Hepatocyte (in vitro differentiated cells): ENCODE results near the gene ATP5MG. TPM values are rescaled to one million over a fixed set of nuclear protein-coding genes. Genes with fewer than 3 reads are reported as not detected.

ENCODE experiments used
- DNase-seq: peaks from one replicate; pipeline ENCODE4 v3.0.0-alpha.2; 2016; ENCODE audit warnings: low spot score
- H2AFZ ChIP-seq: fragments of 200-600 bp; sonication (generic); 2 replicates; pipeline ENCODE4 v1.6.0; 2016; ENCODE audit warnings: antibody characterized with exemption, mild to moderate bottlenecking
- H3K27ac ChIP-seq: fragments of 200-600 bp; sonication (generic); 2 replicates; pipeline ENCODE4 v1.5.1; 2016; ENCODE audit warnings: mild to moderate bottlenecking
- H3K27me3 ChIP-seq: fragments of 200-600 bp; sonication (generic); 2 replicates; pipeline ENCODE4 v1.6.1; 2016
- H3K36me3 ChIP-seq: fragments of 200-600 bp; sonication (generic); replicated peaks from 2 replicates; pipeline ENCODE4 v1.5.1; 2016; ENCODE audit warnings: low read depth; ENCODE audit not compliant: insufficient read depth
- H3K4me1 ChIP-seq: fragments of 200-600 bp; sonication (generic); 2 replicates; pipeline ENCODE4 v1.5.1; 2016; ENCODE audit warnings: mild to moderate bottlenecking, moderate library complexity; ENCODE audit not compliant: insufficient read depth
- H3K4me2 ChIP-seq: fragments of 200-600 bp; sonication (generic); 2 replicates; pipeline ENCODE4 v1.6.0; 2016
- H3K4me3 ChIP-seq: fragments of 200-600 bp; sonication (generic); 2 replicates; pipeline ENCODE4 v1.5.1; 2016; ENCODE audit warnings: mild to moderate bottlenecking
- H3K79me2 ChIP-seq: fragments of 200-600 bp; sonication (generic); 2 replicates; pipeline ENCODE4 v1.6.0; 2017; ENCODE audit warnings: mild to moderate bottlenecking
- H3K9me2 ChIP-seq: fragments of 200-600 bp; sonication (generic); replicated peaks from 2 replicates; pipeline ENCODE4 v1.6.0; 2017; ENCODE audit warnings: mild to moderate bottlenecking; ENCODE audit not compliant: insufficient read depth
- H3K9me3 ChIP-seq: fragments of 200-600 bp; sonication (generic); 2 replicates; pipeline ENCODE4 v1.5.1; 2016; ENCODE audit warnings: low read depth, mild to moderate bottlenecking
- H4K20me1 ChIP-seq: fragments of 200-600 bp; sonication (generic); 2 replicates; pipeline ENCODE4 v1.6.0; 2016; ENCODE audit warnings: mild to moderate bottlenecking; ENCODE audit not compliant: insufficient read depth, poor library complexity, severe bottlenecking
- EZH2 ChIP-seq: fragments of 200-600 bp; sonication (generic); IDR thresholded peaks from 2 replicates; pipeline ENCODE4 v1.6.1; 2016; ENCODE audit warnings: antibody characterized with exemption, mild to moderate bottlenecking, borderline replicate concordance
- EZH2phosphoT487 ChIP-seq: fragments of 200-600 bp; sonication (generic); IDR thresholded peaks from one replicate; pipeline ENCODE4 v1.6.1; 2018; ENCODE audit warnings: antibody characterized with exemption, mild to moderate bottlenecking, low read depth, moderate library complexity; ENCODE audit not compliant: unreplicated experiment, severe bottlenecking
- WGBS: methylation state at CpG from one replicate; pipeline ENCODE4 v1.1.6; 2016; ENCODE audit warnings: low lambda C conversion rate; ENCODE audit errors: missing lambda C conversion rate; 5-methylcytosine and 5-hydroxymethylcytosine counted together
- polyA plus RNA-seq: library from polyadenylated mRNA; unstranded; fragments of >200 nt; fragmentation: Nextera tagmentation; extraction: Ambion mirVana; gene quantifications from 2 replicates; pipeline ENCODE4 v1.2.1, GENCODE V29; 2016
- total RNA-seq: library from RNA; depleted of rRNA; stranded (reverse); fragments of >200 nt; gene quantifications from 2 replicates; pipeline ENCODE4 v1.2.3, GENCODE V29; 2014
- TF ChIP-seq, protein P1 (sequence below): fragments of 200-600 bp; sonication (generic); IDR thresholded peaks from 2 replicates; pipeline ENCODE4 v1.5.1; 2016; ENCODE audit warnings: antibody characterized with exemption, mild to moderate bottlenecking; ENCODE audit not compliant: poor library complexity

ATP5MG gene
- total and polyA plus RNA-seq, 2 experiments from 2014 or later, result 64.7 to 471 TPM

DNA sequence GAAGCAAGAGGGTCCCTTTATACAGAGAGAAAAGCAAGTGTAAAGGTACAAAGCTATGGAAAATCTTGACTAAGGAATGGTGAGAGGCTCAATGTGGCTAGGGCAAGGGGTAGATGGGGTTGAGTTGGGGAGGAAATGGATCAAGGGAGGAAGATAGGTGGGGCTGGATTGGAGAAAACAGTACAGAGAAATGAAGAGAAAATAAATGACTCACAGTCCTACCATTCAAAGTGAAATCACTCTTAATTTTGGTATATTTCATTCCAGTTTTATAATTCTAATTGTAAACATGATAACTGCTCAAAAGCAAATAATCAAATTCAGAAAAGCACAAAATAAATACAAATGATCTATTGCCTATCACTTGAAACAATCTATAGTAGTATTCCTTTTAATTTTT is 25.4 kb upstream of the ATP5MG start:
- H3K9me2 ChIP-seq, result no peaks in the 10 kb centered on the region
- no peaks in the 10 kb centered on the region for H3K27me3 ChIP-seq
- no peak for DNase-seq
- TF ChIP-seq EZH2 (no peak), EZH2phosphoT487 (no peak)
- TF ChIP-seq, protein P1, sequence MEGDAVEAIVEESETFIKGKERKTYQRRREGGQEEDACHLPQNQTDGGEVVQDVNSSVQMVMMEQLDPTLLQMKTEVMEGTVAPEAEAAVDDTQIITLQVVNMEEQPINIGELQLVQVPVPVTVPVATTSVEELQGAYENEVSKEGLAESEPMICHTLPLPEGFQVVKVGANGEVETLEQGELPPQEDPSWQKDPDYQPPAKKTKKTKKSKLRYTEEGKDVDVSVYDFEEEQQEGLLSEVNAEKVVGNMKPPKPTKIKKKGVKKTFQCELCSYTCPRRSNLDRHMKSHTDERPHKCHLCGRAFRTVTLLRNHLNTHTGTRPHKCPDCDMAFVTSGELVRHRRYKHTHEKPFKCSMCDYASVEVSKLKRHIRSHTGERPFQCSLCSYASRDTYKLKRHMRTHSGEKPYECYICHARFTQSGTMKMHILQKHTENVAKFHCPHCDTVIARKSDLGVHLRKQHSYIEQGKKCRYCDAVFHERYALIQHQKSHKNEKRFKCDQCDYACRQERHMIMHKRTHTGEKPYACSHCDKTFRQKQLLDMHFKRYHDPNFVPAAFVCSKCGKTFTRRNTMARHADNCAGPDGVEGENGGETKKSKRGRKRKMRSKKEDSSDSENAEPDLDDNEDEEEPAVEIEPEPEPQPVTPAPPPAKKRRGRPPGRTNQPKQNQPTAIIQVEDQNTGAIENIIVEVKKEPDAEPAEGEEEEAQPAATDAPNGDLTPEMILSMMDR, result no peak
- H3K4me3 ChIP-seq, result no peak overlapping the region
- H3K9me3 ChIP-seq, result no peaks in the 10 kb centered on the region
- H3K27ac ChIP-seq, result no peak overlapping the region
- H3K79me2 ChIP-seq, result no peaks in the 10 kb centered on the region
- no peak overlapping the region for H2AFZ ChIP-seq
- H3K4me2 ChIP-seq, result no peak overlapping the region
- peaks cover 4% of the 10 kb centered on the region for H3K36me3 ChIP-seq
- H3K4me1 ChIP-seq, result no peaks in the 10 kb centered on the region
- H4K20me1 ChIP-seq, result no peaks in the 10 kb centered on the region

DNA sequence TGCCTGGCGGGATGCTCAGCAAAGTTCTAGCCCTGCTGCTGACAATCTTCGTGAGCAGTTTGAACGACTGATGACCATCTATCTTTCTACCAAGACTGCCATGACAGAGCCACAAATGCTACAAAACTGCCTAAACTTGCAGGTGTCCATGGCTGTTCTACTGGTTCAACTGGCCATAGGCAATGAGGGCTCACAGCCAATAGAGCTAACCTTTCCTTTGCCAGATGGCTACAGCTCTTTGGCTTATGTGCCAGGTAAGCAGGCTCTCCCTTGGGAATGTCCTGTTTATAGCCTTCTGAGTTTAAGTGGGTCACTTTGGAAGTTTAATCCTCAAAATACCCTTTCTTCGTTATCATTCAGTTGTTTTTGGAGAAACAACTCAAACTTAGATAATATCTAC is 21.9 kb upstream of the ATP5MG start:
- Histone ChIP-seq H2AFZ (no peak overlapping the region), H3K9me3 (no peaks in the 10 kb centered on the region), H3K9me2 (no peaks in the 10 kb centered on the region), H3K27ac (no peak overlapping the region), H3K4me2 (no peak overlapping the region), H3K4me1 (no peaks in the 10 kb centered on the region), H3K4me3 (no peak overlapping the region), H3K27me3 (no peaks in the 10 kb centered on the region), H3K36me3 (no peaks in the 10 kb centered on the region), H4K20me1 (no peaks in the 10 kb centered on the region), H3K79me2 (no peaks in the 10 kb centered on the region)
- TF ChIP-seq, protein P1, result no peak
- TF ChIP-seq EZH2phosphoT487 (no peak), EZH2 (no peak)
- WGBS, result 95% methylated on average over 4 of the region's 4 CpGs
- DNase-seq, result no peak

- H3K4me3 ChIP-seq, result no peak overlapping the region
- TF ChIP-seq EZH2, result no peak
- TF ChIP-seq, protein P1, result no peak
- no peak for TF ChIP-seq EZH2phosphoT487
- no peaks in the 10 kb centered on the region for H3K9me3 ChIP-seq
- no peaks in the 10 kb centered on the region for H3K36me3 ChIP-seq
- no peaks in the 10 kb centered on the region for H3K79me2 ChIP-seq
- H3K4me1 ChIP-seq, result no peaks in the 10 kb centered on the region
- H3K27ac ChIP-seq, result no peak overlapping the region
- no peaks in the 10 kb centered on the region for H4K20me1 ChIP-seq
- no peaks in the 10 kb centered on the region for H3K27me3 ChIP-seq
- no peak overlapping the region for H3K4me2 ChIP-seq
- H2AFZ ChIP-seq, result no peak overlapping the region
- DNase-seq, result no peak
- no peaks in the 10 kb centered on the region for H3K9me2 ChIP-seq
These were observed 20.8 kb upstream of the ATP5MG start for GRCh38 chr11:118380571-118380970.

- no peak overlapping the region for H2AFZ ChIP-seq
- 90% methylated on average over 3 of the region's 3 CpGs for WGBS
- DNase-seq, result no peak
- H3K4me2 ChIP-seq, result no peak overlapping the region
- TF ChIP-seq, protein P1, result no peak
- no peak for TF ChIP-seq EZH2phosphoT487
- TF ChIP-seq EZH2, result no peak
- H3K9me2 ChIP-seq, result no peaks in the 10 kb centered on the region
- H3K4me3 ChIP-seq, result no peak overlapping the region
- H3K4me1 ChIP-seq, result no peaks in the 10 kb centered on the region
- H3K79me2 ChIP-seq, result no peaks in the 10 kb centered on the region
- no peaks in the 10 kb centered on the region for H3K36me3 ChIP-seq
- no peak overlapping the region for H3K27ac ChIP-seq
- H4K20me1 ChIP-seq, result no peaks in the 10 kb centered on the region
- H3K9me3 ChIP-seq, result no peaks in the 10 kb centered on the region
- no peaks in the 10 kb centered on the region for H3K27me3 ChIP-seq
These were observed 18.5 kb upstream of the ATP5MG start for GRCh38 chr11:118382954-118383353.
